NCI-H345 treated with DMSO at 0.1 percent for 48 hours (cell line): ENCODE data around the gene HMG20B.
"Not testable (repeated sequence)": the region's sequence is repeated elsewhere in the genome, so short reads cannot be mapped to it uniquely, and the experiment has no call there.

Experiments
- DNase-seq: peaks from one replicate; lab custom pipeline; 2025; ENCODE audit not compliant: unreplicated experiment; lab: John Stamatoyannopoulos, UW

The HMG20B gene

GRCh38 chr19:3572855-3573161 lies at the start of gene HMG20B:
Gene HMG20B, plus strand, starts transcription at chr19:3572944. Its CDS starts 366 bp downstream, at chr19:3573310.
- DNase-seq, result no peak

- no peak for DNase-seq
Observed at GRCh38 chr19:3523361-3524077, 49.2 kb upstream of the HMG20B start.

GRCh38 chr19:3524078-3524842 lies 48.5 kb upstream of the HMG20B start:
- DNase-seq, result no peak

GRCh38 chr19:3524904-3525451 lies 47.8 kb upstream of the HMG20B start:
- DNase-seq, result no peak

- no peak for DNase-seq
Observed at GRCh38 chr19:3526507-3527237, 46.1 kb upstream of the HMG20B start.

- no peak for DNase-seq
Observed at GRCh38 chr19:3527238-3527910, 45.4 kb upstream of the HMG20B start.

- DNase-seq, result no peak
Observed at GRCh38 chr19:3528080-3528479, 44.7 kb upstream of the HMG20B start.

- no peak for DNase-seq
Observed at GRCh38 chr19:3528539-3529211, 44.1 kb upstream of the HMG20B start.

- DNase-seq, result not testable (repeated sequence)
Observed at GRCh38 chr19:3529299-3529698, 43.4 kb upstream of the HMG20B start.

- DNase-seq, result no peak
Observed at GRCh38 chr19:3530389-3530788, 42.4 kb upstream of the HMG20B start.

GRCh38 chr19:3531716-3532115 lies 41.0 kb upstream of the HMG20B start:
- no peak for DNase-seq

GRCh38 chr19:3532154-3532786 lies 40.5 kb upstream of the HMG20B start:
- DNase-seq, result no peak

GRCh38 chr19:3533033-3533432 lies 39.7 kb upstream of the HMG20B start:
- no peak for DNase-seq

GRCh38 chr19:3533563-3534216 lies 39.1 kb upstream of the HMG20B start:
- no peak for DNase-seq

GRCh38 chr19:3534375-3535234 lies 38.1 kb upstream of the HMG20B start:
- no peak for DNase-seq

- no peak for DNase-seq
Observed at GRCh38 chr19:3535235-3535535, 37.6 kb upstream of the HMG20B start.

- DNase-seq, result no peak
Observed at GRCh38 chr19:3535563-3535965, 37.2 kb upstream of the HMG20B start.

- DNase-seq, result no peak
Observed at GRCh38 chr19:3535981-3536380, 36.8 kb upstream of the HMG20B start.
